Parathyroid adenoma (tissue), 2 donors: ENCODE measurements around the gene VEPH1.

ENCODE experiments used
- H2AFZ ChIP-seq: fragments of 300-600 bp; sonication (generic); one replicate; pipeline ENCODE4 v1.7.0; 2017; ENCODE audit warnings: antibody characterized with exemption, mild to moderate bottlenecking
- H3K27ac ChIP-seq: fragments of 300-600 bp; sonication (generic); one replicate; pipeline ENCODE4 v1.7.0; 2017
- H3K27me3 ChIP-seq: fragments of 300-600 bp; sonication (generic); one replicate; pipeline ENCODE4 v1.7.0; 2017; ENCODE audit warnings: low read length; ENCODE audit not compliant: control insufficient read depth, insufficient read depth
- H3K36me3 ChIP-seq: fragments of 300-600 bp; sonication (generic); one replicate; pipeline ENCODE4 v1.7.0; 2017; ENCODE audit warnings: low read length; ENCODE audit not compliant: control insufficient read depth, insufficient read depth
- H3K4me1 ChIP-seq: fragments of 300-600 bp; sonication (generic); one replicate; pipeline ENCODE4 v1.7.0; 2017; ENCODE audit warnings: control low read depth
- H3K4me2 ChIP-seq: fragments of 300-600 bp; sonication (generic); one replicate; pipeline ENCODE4 v1.7.0; 2017; ENCODE audit warnings: low read length
- H3K4me3 ChIP-seq: fragments of 300-600 bp; sonication (generic); one replicate; pipeline ENCODE4 v1.7.0; 2017; ENCODE audit warnings: low read depth, low read length
- H3K79me2 ChIP-seq: fragments of 300-600 bp; sonication (generic); one replicate; pipeline ENCODE4 v1.7.0; 2017; ENCODE audit warnings: control low read depth
- H3K9ac ChIP-seq: fragments of 300-600 bp; sonication (generic); one replicate; pipeline ENCODE4 v1.7.0; 2017; ENCODE audit warnings: mild to moderate bottlenecking
- H3K9me3 ChIP-seq: fragments of 300-600 bp; sonication (generic); one replicate; pipeline ENCODE4 v1.7.0; 2017; ENCODE audit warnings: low read length; ENCODE audit not compliant: control insufficient read depth
- TF ChIP-seq, protein P1 (sequence below): fragments of 300-600 bp; sonication (generic); IDR thresholded peaks from one replicate; pipeline ENCODE4 v1.7.0; 2017; ENCODE audit warnings: antibody characterized with exemption, mild to moderate bottlenecking
- donor health status: primary hyperparathyroidism.

The VEPH1 gene

DNA sequence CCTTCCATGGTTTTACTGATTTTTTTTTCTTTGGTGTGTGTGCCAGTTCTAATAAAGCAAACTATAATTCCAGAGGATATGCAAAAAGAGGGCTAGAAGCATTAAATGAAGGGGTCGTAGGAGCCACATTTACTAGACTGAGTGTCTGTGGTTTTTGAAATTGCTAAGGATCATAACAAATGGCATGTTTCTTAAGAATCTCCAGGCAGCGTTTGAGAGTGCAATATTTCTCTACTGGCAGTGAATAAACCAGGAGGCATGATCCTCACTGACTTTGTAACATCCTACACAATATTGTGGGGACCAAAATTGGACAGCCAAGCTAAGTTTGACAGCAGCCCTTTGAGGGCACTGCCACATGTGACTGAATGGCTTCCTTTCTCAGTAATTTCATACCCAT, 227.4 kb downstream of the VEPH1 start:
- Histone ChIP-seq H2AFZ (no peak overlapping the region), H3K9ac (no peak overlapping the region), H3K4me3 (no peak overlapping the region), H3K9me3 (no peaks in the 10 kb centered on the region), H3K79me2 (no peaks in the 10 kb centered on the region), H3K4me2 (no peak overlapping the region), H3K27ac (no peak overlapping the region), H3K36me3 (no peaks in the 10 kb centered on the region), H3K4me1 (no peaks in the 10 kb centered on the region), H3K27me3 (no peaks in the 10 kb centered on the region)
- TF ChIP-seq, protein P1, sequence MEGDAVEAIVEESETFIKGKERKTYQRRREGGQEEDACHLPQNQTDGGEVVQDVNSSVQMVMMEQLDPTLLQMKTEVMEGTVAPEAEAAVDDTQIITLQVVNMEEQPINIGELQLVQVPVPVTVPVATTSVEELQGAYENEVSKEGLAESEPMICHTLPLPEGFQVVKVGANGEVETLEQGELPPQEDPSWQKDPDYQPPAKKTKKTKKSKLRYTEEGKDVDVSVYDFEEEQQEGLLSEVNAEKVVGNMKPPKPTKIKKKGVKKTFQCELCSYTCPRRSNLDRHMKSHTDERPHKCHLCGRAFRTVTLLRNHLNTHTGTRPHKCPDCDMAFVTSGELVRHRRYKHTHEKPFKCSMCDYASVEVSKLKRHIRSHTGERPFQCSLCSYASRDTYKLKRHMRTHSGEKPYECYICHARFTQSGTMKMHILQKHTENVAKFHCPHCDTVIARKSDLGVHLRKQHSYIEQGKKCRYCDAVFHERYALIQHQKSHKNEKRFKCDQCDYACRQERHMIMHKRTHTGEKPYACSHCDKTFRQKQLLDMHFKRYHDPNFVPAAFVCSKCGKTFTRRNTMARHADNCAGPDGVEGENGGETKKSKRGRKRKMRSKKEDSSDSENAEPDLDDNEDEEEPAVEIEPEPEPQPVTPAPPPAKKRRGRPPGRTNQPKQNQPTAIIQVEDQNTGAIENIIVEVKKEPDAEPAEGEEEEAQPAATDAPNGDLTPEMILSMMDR, result no peak

DNA sequence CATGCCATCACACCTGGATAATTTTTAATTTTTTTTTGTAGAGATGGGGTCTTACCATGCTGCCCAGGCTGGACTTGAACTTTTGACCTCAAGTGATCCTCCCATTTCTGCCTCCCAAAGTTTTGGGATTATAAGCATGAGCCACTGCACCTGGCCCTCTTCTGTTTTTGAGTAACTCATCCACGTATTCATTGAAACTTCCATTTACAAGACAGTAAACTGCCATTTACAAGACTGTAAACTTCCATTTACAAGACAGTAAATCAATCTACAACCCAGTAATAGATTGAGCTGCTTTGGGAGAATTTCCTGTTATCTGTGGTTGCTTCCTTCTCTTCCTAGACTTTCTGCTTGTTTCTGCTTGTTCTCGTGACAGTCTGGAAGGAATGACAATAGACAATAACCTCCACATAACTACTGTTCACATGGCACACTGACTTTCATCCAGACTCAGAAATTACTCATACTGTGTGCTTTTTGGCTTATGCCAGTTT, 228.5 kb downstream of the VEPH1 start:
- no peak overlapping the region for H3K9ac ChIP-seq
- no peak overlapping the region for H2AFZ ChIP-seq
- TF ChIP-seq, protein P1, result no peak
- H3K79me2 ChIP-seq, result no peaks in the 10 kb centered on the region
- H3K4me1 ChIP-seq, result no peaks in the 10 kb centered on the region
- H3K36me3 ChIP-seq, result no peaks in the 10 kb centered on the region
- no peaks in the 10 kb centered on the region for H3K9me3 ChIP-seq
- H3K4me2 ChIP-seq, result no peak overlapping the region
- H3K27me3 ChIP-seq, result no peaks in the 10 kb centered on the region
- no peak overlapping the region for H3K4me3 ChIP-seq
- no peak overlapping the region for H3K27ac ChIP-seq

DNA sequence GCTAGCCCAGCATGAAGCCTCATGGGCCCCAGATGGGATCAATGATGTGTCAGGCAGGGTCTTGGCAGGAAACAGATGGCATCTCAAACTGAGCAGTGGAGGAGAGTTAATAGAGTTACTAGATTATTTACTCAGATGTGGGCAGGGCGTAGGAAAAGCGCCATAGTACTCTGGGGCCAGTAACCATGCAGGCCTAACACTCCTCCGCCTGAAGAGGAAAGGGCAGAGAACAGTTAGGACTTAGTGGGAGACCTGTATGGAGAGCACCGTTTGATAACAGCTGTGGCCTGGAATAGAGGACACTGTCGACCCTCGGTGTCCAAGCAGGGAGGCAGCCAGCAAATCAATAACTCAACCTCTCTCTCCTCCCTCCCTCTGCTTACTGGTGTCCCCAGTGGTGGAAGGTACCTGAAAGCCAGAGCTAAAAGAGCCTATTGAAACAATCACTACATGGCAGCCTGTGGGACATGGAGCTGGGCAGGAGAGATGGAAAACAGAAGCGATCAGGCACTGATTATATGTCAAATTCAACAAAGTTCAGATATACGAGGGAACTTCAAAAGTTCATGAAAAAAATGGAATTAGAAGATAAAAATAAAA, 231.8 kb downstream of the VEPH1 start:
- no peaks in the 10 kb centered on the region for H3K9me3 ChIP-seq
- TF ChIP-seq, protein P1, result no peak

DNA sequence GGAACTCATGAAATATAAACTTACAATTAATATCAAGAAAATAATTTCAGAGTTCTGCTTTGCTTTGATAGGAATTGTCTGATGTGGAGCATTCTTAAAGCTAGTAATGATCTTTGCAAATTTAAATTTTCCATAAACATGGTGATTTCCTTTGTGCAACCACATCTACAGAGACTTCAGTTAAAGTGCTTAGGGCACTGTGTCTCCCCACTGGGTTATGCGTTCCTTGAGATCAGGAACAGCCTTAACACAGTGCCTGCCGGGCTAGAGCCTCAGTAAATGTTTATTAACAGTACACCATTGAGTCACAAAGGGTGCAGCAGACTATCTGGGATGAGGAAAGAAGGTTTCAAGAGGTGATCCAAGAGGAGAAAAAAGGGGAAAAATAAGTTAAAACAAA, 235.2 kb downstream of the VEPH1 start:
- Histone ChIP-seq H3K36me3 (no peaks in the 10 kb centered on the region), H3K4me3 (no peak overlapping the region), H3K79me2 (no peaks in the 10 kb centered on the region), H3K9me3 (no peaks in the 10 kb centered on the region), H3K4me2 (no peak overlapping the region), H3K27ac (no peak overlapping the region), H2AFZ (no peak overlapping the region), H3K4me1 (no peaks in the 10 kb centered on the region), H3K27me3 (no peaks in the 10 kb centered on the region), H3K9ac (no peak overlapping the region)
- TF ChIP-seq, protein P1, result no peak

More for the DNA sequence above, 231.8 kb downstream of the VEPH1 start:
- no peak overlapping the region for H3K9ac ChIP-seq
- H3K27me3 ChIP-seq, result no peaks in the 10 kb centered on the region
- no peaks in the 10 kb centered on the region for H3K4me1 ChIP-seq
- no peaks in the 10 kb centered on the region for H3K36me3 ChIP-seq
- no peak overlapping the region for H3K4me2 ChIP-seq
- H3K4me3 ChIP-seq, result no peak overlapping the region
- no peak overlapping the region for H2AFZ ChIP-seq
- no peak overlapping the region for H3K27ac ChIP-seq
- H3K79me2 ChIP-seq, result no peaks in the 10 kb centered on the region

DNA sequence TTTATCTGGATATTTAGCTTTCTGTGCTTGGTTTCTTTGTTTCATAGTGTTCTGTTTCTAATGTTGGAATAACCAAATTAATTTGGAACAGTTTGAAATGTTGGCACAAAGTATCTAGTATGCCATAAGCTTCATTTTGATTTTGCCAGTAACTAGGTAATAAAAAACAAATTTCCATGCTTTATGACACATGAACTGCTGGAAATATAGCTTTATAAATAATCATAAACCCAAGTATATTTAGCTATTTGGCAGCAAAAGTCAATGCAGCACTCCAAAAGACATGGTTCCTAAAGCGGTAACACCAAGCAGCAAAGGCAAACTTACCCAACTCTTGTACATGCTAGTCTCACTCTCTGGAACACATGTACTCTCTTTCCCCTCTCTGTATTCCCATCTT, 237.3 kb downstream of the VEPH1 start:
- Histone ChIP-seq H3K79me2 (no peaks in the 10 kb centered on the region), H3K36me3 (no peaks in the 10 kb centered on the region), H3K4me1 (no peaks in the 10 kb centered on the region), H3K27ac (no peak overlapping the region), H3K4me3 (no peak overlapping the region), H2AFZ (no peak overlapping the region), H3K9me3 (no peaks in the 10 kb centered on the region), H3K27me3 (no peaks in the 10 kb centered on the region), H3K4me2 (no peak overlapping the region), H3K9ac (no peak overlapping the region)
- TF ChIP-seq, protein P1, result no peak
